Measurements from ENCODE around the gene XDH. TPM values are rescaled to one million over a fixed set of nuclear protein-coding genes. Genes with fewer than 3 reads are reported as not detected.

The XDH gene
- polyA plus RNA-seq (ENCODE audit: insufficient read length): not detected

DNA sequence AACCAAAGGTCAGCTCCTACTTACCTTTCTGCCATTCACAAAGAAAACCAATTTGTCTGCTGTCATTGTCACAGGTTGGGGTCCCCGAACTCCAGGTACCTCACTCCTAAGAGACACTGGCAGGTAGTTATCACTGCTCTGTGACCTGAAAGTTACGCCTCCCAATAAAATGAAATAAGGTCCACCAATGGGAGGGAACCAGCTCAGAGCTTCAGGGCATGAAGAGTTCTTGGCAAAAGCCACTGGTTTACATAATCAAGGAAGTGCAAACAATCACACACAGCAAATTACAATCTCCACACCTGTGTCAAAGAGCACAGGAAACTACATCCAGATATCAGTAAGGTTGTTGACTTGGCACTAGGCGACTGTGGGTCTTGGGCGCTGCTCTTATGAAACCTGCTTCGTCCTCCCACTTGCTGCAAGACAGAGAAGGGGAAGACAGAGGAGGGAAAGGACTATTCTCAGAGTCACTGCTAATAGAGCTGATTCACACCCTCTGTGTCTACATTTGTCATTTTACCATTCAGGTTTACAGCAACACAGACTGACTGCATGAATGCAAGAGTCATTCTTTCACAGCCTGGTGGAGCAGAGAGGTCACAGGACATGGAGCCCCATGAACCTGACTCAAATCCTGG lies at the start of gene XDH:
TSS of gene XDH (minus strand) at position 142 of the 641 bp plus-strand sequence. CDS start at position 66, 76 bp downstream.
- no peak for DNase-seq

DNA sequence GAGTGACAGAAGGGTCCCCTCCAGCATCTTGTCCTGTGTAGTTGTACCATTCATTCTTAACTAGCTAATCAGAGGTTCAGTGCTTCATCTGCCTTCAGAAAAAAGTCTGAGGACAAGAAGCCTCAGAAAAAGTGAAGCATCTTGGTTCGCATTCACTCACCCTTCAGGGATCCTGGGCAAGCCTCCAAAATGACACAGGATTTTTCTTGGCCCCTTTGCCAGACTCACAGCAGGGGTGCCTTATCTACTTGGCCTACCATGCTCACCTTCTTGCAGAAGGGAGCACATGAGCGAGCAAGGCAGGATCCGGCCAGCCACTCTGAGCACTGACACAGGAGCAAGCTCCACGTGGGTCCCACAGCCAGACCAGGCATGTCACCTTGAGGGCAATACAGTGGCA lies 43.1 kb upstream of the XDH start:
- no peak for DNase-seq

DNA sequence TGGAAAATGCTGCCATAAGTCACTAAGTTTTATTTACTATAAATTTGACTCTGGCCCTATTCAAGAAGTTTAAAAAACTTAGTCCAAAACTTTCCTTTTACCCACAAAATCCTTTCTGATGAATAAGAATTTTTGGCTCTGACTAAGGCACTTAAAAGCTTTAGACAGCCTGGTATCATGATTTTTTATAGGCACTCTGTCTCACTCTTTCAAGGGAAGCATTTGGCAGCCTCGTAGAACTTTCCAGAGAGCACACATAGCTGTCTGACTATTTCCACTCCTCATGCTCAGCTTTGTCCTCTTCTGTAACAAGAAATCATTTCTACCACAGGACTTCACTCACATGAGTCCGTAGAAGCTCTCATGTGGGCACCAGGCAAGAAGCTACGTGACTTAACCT lies 32.3 kb upstream of the XDH start:
- DNase-seq: no peak

DNA sequence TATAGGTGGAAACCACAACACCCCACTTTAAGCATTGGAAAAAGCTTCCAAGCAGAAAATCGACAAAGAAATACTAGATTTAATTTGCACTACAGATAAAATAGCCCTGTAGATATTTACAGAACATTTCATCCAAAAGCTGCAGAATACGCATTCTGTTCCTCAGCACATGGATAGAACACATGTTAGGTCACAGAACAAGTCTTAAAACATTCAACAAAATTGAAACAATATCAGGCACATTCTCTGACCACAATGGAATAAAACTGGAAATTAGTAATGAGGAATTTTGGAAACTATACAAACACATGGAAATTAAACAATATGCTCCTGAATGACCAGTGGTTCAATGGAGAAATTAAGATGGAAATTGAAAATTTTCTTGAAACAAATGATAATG lies 27.8 kb upstream of the XDH start:
- no peak for DNase-seq

DNA sequence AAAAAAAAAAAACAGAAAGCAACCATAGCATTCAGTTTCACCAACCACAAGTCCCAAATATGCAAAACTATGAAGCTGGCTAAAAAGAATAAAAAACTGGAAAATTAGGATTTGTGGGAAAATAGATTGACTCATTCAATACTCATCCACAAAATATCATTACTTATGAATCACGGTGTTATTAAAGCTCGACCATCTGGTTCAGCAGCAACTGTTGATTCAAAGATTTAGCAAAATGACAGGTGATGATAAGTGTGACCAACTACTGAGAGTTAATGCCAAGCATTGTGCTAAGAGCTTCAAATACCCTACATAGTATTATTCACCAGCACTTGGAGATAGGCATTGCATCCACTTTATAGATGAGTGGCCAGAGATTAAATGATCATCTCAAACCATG lies 26.2 kb upstream of the XDH start:
- peak; percentile 1 for DNase-seq

DNA sequence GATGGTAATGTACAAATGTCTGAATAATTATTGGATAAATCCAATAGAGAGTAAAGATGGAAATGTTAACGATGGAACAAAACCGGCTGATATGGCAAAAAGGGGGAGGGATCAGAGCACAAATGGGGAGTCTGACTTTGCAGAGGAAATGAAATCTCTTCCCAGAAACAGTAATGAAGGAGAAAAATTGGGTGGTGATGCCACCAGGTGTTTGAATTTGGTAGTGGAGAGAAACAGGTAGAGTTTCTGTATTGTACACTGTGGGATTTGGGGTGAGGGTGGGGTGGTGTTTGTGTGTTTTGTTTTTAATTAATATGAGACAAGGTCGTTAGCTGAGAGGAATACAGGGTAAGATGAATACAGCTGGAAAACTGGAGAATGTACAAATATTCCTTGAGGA lies 20.4 kb upstream of the XDH start:
- no peak for DNase-seq

DNA sequence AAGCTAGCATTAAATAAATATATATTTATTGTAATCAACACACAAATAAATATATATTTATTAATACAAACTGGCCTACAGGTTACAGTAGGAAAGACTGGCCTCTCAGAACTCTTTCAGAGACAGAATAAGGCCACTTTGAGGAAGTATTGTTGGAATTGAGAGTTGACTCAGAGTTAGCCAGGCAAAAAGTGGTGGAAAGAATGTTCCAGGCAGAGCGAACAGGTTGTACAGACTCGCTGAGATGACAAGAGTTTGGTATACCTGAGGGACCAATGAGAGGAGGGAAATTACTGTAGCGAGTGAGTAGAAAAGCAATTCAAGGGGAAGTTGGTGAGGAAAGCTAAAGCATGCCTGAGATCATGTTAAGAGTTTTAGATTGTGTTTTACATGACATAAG lies 19.0 kb upstream of the XDH start:
- no peak for DNase-seq

DNA sequence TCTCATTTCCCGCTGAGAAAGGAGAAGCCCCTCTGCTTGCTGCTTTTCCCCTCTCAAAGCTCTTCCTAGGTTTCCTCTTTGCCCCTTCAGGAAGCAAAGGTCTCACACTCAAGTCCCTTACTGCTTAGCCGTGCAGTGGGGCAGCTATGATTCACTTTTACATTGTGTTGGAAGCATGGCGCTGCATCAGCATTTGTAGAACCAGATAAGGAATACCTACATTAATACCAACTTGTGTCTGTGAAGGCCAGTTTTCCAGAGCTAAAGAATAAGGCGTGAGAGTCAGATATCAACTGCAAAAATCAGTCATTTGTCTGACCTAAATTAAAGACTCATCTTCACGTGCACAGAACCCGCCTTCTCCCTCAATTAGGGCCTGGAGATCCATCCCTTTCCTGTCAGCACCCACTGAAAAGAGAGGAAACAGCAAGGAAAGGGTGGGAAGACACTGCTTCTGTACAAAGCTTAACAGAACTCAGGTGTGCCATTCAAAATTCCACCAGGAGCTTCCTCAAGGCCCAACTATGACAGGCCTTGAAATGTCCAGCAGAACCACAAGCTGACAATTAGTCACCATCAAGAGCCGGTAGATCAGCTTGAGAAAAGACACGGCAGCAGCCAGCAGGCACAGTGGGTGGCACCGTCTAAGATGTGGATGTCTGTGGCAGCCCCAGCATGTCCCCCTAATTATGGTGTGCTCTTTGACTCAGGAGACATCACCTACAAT lies 16.1 kb upstream of the XDH start:
- DNase-seq: no peak

DNA sequence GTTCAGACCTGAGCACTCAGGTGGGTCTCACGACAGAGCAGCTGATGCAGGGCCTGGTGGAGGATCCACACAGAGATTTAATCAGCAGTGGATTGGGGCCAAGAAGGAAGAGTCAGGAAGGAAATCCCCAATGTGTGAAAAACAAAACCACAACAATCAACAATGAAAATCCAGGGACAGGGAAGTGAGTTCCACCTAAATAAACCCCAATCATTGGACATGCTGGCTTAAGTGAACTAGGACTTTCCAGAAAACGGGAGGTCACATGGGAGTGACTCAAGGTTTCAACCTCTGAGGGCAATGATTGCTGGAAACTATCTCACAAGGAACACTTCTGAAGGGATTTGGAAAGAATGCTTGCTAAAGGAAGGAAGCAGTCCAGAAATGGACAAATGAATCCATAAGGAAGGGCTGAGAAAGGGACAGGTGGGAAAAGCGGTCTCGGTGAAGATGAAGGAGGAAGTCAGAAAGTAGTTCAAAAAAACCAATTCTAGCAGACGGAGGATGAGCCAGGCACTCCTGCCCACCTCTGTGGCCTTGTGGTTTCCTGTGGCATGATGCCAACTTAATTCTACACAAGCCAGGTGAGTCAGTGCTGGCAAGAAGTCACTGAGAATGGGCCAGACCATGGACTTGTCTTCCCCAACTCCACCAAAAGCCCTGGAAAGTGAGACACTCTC lies 15.4 kb upstream of the XDH start:
- DNase-seq: no peak

DNA sequence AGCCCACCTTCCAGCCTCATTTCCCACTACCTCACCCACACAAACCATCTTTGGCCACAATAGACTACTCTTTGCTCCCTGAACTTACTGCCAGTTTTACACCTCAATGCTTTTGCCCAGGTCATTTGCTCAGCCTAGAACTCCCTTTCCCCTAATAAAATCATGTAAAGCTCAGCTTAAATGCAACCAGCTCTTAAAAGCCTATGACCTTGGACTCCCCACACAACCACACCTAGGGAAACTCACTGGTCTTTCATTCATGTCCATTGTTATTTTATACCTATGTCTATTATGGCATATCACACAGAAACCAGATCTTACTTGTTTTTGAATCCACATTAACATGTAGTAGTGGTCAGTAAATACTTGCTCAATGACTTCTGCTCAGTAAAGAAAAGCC lies 14.5 kb upstream of the XDH start:
- no peak for DNase-seq

DNA sequence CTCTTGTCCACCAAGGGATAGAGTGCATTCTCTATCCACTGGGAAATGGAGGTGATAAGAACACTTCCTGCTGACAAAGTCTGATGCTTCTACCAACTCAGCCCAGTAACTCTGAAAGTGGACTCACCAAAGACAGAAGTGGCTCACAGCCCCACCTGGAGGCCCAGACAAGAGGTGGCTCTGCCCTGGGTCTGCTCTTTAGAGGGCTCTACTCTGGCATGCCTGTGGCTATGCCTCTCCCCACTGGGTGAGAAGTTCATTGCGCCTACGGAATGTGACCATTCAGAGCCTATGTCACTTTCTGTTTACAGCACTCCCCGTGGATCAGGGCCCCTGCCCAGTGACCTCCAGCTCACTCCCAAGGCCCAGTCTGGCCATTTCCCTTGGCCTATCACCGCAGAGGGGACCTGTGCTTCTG lies 13.5 kb upstream of the XDH start:
- no peak for DNase-seq

DNA sequence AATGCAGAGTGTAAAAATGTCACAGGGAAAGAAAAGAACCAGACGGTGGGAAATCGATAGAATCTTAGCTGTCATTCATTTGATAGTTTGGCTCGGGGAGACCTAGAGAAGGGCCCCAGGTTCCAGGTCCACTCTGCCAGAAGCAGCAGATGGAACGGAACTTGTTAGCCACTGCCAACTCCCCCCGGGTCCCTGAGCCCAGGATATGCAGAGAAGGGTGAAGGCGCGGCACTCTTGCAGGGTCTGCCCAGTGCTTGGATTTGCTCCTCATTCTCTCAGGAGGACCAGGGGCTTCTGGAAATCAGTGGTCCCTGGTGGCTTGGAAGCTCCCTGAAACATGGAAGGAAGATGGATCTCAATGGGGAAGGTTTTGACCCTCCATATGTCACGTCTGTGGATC lies 11.6 kb upstream of the XDH start:
- DNase-seq: no peak

DNA sequence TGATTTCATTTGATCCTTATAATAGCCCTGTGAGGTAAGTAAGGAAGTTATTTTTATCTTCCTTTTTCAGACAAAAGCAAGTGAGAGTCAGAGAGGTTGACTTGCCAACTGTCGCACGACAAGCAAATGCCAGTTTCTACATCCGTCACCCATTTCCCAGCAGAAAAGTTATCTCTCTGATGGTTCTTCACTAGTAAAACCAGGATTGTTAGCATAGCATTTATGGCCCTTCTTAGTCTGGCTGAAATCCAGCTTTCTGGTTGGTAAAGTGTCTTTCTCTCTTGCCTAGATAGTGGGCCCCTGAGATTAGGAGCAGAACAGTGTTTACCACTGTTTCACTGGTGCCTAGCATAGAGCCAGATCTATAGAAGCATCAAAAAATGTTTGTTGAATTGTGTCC lies 7.1 kb upstream of the XDH start:
- DNase-seq: no peak

DNA sequence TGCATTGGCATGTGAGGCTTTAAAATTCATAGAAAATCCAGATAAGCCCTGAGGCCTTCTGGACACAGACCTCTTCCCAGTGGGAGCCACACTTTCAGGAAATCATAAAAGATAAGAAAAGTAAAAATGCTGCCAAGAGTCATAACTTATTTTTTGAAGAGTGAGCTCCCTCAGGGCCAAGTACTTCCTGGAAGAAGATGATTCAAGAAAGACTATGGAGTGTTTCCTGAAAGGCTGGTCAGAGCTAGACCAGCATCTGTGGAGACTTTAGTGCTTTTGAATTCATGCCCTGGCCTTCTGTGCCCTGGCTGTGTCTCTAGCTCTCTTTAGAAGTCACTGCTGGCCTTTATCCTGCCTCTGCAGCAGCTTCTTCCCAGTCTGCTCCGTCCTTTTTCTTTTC lies 6.4 kb upstream of the XDH start:
- no peak for DNase-seq

DNA sequence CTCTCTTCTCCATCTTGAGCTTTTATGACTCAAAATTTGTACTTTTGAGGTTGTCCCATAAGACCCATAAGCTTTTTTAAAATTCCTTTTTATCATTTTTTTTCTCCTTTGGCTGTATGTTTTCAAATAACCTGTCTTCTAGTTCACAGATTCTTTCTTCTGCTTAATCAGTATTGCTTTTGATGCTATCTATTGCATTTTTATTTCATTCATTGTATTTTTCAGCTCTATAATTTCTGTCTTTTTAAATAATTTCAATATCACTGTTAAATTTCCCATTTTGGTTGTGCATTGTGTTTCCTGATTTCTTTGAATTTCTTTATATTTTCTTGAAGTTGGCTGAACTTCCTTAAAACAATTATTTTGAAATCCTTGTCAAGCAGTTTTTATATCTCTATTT lies 4.8 kb upstream of the XDH start:
- no peak for DNase-seq

DNA sequence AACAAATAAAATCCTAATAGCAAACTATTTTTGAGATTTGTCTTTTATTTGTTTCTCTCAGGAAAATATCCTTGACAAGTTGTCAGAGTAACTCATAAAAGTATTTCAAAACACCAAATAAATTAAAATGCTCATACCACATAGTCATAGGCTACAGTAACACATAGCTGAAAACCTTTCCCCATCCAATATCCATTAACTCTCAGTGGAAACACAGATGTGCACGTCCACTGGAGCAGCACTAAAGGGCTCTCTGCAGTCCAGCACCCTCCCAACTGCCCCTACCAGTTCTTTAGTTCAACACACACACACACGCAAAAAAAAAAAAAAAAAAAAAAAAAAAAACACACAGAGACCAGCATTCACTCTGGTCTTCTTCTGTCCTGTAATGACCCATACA lies 879 bp upstream of the XDH start:
- DNase-seq: no peak

DNA sequence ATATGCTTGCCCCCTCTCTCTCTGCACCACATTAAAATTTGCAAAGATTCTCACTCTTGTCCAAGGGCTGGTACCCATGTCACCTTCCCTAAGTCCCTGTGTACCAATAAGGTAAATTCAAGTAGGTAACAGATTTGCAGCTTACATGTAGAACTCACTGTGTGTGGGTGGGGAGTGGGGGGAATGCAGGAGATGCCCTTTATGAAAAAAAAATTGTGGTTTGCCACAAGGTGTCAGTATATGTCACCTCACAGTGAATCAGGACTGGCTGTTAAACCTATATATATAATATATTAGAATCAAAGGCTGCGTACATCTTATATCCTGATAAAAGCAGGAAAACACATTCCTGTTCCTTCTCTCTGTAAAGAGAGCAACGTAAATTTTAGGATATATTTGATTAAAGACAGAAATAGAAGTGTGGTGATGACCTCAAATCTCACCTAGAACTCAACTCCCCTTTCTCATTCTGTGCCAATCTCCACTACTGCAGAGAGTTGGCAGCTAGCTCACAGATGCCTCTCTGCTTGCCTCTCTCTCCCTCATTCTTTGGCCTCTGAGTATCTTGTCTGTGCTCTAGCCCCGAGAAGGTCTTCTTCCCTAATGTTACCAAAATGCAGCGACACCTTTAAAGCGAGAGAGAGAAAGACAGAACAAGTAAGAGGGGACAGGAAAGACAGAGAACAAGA lies 536 bp downstream of the XDH start:
- no peak for DNase-seq

DNA sequence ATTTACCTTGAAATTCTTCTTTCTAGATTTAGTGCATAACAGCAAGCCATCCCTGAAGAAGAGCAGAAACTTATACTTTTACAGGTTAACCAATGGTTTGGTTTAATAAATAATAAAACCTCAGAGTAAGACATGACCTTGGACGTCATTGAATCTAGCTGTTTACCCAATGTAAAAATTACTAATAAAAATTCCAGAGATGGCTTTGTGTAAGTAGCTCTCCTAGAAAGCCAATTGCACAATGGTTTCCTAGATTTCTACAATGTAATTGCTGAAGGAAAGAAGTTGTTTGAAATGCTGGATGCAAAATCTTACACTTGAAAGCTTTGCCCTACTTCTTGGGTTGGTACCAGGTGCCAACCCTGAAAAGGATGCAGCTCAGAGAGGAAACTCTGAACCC lies 1.5 kb downstream of the XDH start:
- no peak for DNase-seq

DNA sequence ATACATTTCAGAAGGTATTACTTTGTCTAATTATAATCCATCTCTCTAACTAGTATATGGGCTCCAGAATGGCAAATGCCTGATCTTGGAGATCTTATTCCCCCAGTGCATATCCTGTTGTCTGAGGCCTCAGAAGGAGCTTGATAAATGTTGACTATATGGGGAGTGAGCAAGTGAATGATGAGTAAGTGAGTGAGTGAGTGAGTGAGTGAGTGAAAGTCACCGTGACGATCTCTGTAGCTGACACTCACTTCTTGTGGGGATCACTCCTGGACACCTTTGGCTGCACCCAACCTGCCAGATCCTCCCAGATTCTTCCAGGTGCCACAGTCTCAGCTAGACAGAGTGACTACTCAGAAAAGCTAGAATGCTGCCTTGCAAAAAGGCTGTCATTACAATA lies 2.8 kb downstream of the XDH start:
- no peak for DNase-seq

DNA sequence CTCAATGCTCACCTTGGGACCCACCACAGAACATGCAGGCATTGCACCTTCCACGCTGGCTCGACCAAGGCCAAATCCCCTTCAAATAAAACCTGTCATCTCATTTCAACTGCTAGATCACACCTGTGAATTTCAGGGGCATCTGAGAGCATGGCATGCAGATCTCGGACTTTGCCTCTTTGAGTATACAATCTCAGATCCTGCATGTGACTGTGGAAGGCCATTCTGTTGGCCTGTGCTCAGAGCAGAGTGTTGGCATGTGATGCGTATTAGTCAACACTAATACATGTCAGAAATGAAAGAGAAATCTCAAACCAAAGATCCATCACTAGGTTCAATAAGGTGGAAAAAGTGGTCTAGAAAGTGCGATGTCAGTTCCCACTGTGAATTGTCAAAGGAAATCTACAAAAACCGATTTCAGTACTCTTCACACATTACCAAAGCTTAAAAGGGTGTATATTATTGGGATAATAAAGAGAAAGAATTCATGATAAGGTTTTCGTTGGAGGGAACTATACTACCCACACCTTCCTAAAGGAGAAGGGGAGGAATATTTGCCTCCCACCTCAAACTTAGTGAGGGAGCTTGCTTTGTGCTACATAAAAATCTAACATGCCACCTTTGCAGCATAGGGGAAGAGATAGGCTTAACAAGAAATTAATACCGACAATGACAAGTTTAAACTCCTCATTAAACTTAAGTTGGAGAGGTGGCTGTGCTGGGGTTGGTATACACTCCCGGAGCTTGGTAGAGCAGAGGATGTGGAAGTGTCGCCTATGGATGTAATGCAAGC lies 7.8 kb downstream of the XDH start:
- DNase-seq: no peak

DNA sequence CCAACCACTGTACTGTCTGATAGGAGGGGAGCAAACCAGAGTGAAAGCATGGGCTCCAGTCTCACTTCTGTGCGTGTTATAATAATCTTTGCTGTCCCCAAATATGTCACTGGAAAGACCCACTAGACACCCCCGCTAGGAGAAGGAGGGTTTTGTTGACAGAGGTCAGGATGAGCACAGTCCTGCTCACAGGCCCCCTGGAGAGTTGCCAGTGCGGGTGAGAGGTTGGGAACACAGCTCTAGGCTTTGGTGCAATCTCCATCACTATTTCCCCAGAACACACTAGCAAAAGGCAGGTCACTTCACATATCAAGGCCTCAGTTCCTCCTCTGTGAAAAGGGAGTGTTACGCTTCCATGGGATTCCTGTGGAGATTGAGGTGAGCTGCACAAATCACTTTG lies 9.7 kb downstream of the XDH start:
- no peak for DNase-seq

DNA sequence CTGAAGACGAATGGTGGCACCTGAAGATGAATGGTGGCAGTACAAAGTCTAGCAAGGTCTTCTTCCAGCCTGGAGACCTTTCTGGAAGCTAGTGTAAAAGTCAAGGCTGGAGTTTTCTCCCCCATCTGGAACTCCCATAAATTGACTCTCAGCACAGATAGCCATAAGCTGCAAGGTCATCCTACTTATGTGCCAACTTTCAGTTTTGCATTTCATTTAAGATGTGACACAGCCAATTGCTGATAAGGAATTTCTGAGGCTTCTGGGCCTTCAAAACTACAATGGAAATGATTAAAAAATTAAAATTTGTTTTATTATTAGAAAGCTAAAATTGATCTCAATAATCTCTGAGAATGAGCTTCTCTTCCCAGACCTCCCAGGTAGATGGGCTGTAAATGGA lies 10.2 kb downstream of the XDH start:
- DNase-seq: no peak

DNA sequence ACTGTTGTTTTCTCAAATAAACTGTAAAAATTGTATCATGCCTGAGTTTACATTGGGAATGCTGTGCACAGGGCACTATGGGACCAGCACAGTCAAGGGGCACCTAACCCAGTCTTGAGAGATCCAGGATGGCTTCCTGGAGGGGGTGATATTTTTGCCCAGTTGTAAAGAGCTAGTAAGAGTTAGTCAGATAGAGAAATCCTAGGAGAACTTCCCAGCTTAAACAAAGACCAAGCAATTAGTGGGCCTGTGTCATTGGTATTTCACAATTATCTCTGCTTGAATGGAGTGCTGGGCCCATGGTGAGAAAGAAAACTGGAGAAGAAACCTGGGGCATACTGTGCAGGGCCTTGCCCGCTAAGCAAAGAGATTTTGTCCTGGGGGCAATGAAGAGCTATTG lies 12.2 kb downstream of the XDH start:
- no peak for DNase-seq
